Gastrocnemius medialis (tissue), 4 donors: Measurements from ENCODE around the gene C1QTNF6. TPM values are rescaled to one million over a fixed set of nuclear protein-coding genes. Genes with fewer than 3 reads are reported as not detected.

Experiments used
- ATAC-seq, 2 donors: fragments of 150-250 bp; one replicate each; pipeline ENCODE4 v1.9.1; 2016
- DNase-seq, 2 donors: peaks; one replicate each; pipeline ENCODE4 v3.0.0-alpha.2; 2019
- H3K27ac ChIP-seq, 4 donors: fragments of 200-600 bp; sonication (generic); 1 replicate in 1 of 4; 2 replicates in 3 of 4; pipeline ENCODE4 v1.5.1; 2016 to 2018; ENCODE audit warnings: mild to moderate bottlenecking in 2 of 4, moderate library complexity in 1 of 4
- H3K27me3 ChIP-seq, 3 donors: fragments of 200-600 bp; sonication (generic) in 2 of 3; 1 replicate in 1 of 3; 2 replicates in 2 of 3; pipeline versions ENCODE4 v1.5.1 to v1.6.0; 2016 to 2019; ENCODE audit warnings: mild to moderate bottlenecking in 1 of 3, moderate library complexity in 1 of 3
- H3K36me3 ChIP-seq, 2 donors: fragments of 200-600 bp; sonication (generic) in 1 of 2; one replicate each; pipeline ENCODE4 v1.5.1; 2017 to 2018
- H3K4me1 ChIP-seq, 2 donors: fragments of 200-600 bp; sonication (generic) in 1 of 2; one replicate each; pipeline ENCODE4 v1.5.1; 2016 to 2017; ENCODE audit warnings: mild to moderate bottlenecking in 2 of 2
- H3K4me3 ChIP-seq, 4 donors: fragments of 200-600 bp; sonication (generic) in 3 of 4; 1 replicate in 1 of 4; 2 replicates in 3 of 4; pipeline ENCODE4 v1.5.1; 2016 to 2019; ENCODE audit warnings: mild to moderate bottlenecking in 2 of 4
- H3K9me3 ChIP-seq, 3 donors: fragments of 200-600 bp; sonication (generic) in 2 of 3; 1 replicate in 1 of 3; 2 replicates in 2 of 3; pipeline ENCODE4 v1.5.1; 2016 to 2019
- POLR2A ChIP-seq, 2 donors: fragments of 450-650 bp; IDR thresholded peaks; one replicate each; pipeline ENCODE4 v1.6.1; 2017; ENCODE audit warnings: antibody characterized with exemption in 2 of 2, mild to moderate bottlenecking in 2 of 2, moderate library complexity in 2 of 2
- in situ Hi-C, 4 donors: fragments of 200-750 bp; cut with MboI; loops; one replicate each; pipeline versions ENCODE4 v1.15.0 to v1.8.0; 2017; ENCODE audit warnings: low sequenced_read_pairs in 4 of 4
- intact Hi-C: fragments of 100-400 bp; cut with DNase I; formaldehyde crosslinking; loops from one replicate; pipeline ENCODE4 v1.15.1; 2023; ENCODE audit warnings: low total_unique reads
- total RNA-seq, 4 donors: library from RNA; depleted of rRNA; stranded (reverse); fragments of >200 nt; gene quantifications; one replicate each; pipeline versions ENCODE4 v1.1.0 to v1.2.3, GENCODE V29; 2016
- TF ChIP-seq, protein P1 (sequence below), 5 experiments: fragments of 450-650 bp in 3 of 5; fragments of 200-600 bp in 2 of 5; sonication (generic) in 2 of 5; IDR thresholded peaks in 4 of 5; conservative IDR thresholded peaks in 1 of 5; 1 replicate in 4 of 5; 2 replicates in 1 of 5; pipeline ENCODE4 v1.5.1; 2016 to 2019; ENCODE audit warnings: antibody characterized with exemption in 5 of 5, mild to moderate bottlenecking in 3 of 5, moderate library complexity in 3 of 5

The C1QTNF6 gene
- total RNA-seq, 4 donors from 2014 or later, result 0.46 to 1.00 (median 0.84) TPM

DNA sequence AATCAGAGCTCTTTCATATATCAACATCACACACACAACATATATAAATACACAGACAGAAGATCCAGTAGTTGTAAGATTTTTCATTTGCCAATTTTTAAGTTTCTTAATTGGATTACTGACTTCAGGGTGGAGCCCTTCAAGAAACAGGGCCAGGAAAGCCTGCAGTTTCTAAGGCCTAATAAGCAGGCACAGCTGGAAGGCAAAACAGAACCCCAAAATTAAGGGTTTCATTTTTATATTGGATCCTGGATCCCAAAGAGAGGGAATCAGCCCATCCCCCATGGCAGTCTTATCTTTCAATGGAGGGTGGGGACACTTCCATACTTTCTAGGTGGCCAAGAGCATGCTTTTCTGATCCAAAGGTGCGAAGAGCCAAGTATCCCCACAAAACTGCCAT, 4.7 kb upstream of the C1QTNF6 start:
- no peak for ATAC-seq
- TF ChIP-seq, protein P1, sequence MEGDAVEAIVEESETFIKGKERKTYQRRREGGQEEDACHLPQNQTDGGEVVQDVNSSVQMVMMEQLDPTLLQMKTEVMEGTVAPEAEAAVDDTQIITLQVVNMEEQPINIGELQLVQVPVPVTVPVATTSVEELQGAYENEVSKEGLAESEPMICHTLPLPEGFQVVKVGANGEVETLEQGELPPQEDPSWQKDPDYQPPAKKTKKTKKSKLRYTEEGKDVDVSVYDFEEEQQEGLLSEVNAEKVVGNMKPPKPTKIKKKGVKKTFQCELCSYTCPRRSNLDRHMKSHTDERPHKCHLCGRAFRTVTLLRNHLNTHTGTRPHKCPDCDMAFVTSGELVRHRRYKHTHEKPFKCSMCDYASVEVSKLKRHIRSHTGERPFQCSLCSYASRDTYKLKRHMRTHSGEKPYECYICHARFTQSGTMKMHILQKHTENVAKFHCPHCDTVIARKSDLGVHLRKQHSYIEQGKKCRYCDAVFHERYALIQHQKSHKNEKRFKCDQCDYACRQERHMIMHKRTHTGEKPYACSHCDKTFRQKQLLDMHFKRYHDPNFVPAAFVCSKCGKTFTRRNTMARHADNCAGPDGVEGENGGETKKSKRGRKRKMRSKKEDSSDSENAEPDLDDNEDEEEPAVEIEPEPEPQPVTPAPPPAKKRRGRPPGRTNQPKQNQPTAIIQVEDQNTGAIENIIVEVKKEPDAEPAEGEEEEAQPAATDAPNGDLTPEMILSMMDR (IDR thresholded peaks at IDR 0.05 in 4 of 5, conservative IDR thresholded peaks at IDR 0.05 in 1 of 5), result no peak
- TF ChIP-seq POLR2A (IDR thresholded peaks at IDR 0.05), result no peak
- peaks cover 44 to 53% of the 10 kb centered on the region in 2 donors for H3K4me1 ChIP-seq
- intact Hi-C loops, result loop anchor here (10.0 kb wide), 2 partner anchors 418 to 728 kb away; partner anchors contain the start of gene IFT27
- H3K36me3 ChIP-seq, result no peaks in the 10 kb centered on the region
- no peaks in the 10 kb centered on the region for H3K9me3 ChIP-seq
- H3K27me3 ChIP-seq, result no peaks in the 10 kb centered on the region
- no peak for DNase-seq
- in situ Hi-C loops, result no loop called here
- no peak overlapping the region for H3K4me3 ChIP-seq
- peak overlapping the region in 1 of 4 donors; percentile 38 for H3K27ac ChIP-seq

DNA sequence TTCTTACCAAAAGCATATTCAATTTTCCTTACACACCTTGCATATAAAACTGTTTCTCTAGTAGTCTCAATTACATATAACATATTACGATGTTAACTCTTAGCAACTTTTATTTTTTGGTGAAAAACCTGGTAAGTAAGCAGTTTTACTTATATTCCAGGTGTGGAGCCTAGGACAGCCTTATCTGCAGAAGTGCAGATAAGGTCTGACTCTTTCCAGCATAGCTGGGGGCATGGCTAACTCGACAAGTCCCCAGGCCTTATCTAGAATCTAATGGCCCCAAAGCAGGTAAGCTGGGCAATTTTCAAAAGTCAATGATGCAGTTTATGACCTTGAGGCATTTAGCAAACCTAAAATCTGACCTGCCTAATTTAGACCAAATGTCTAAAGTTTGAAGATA, 4.2 kb upstream of the C1QTNF6 start:
- no peak overlapping the region for H3K27ac ChIP-seq
- H3K36me3 ChIP-seq, result no peaks in the 10 kb centered on the region
- H3K27me3 ChIP-seq, result no peaks in the 10 kb centered on the region
- in situ Hi-C loops (no loop called here), intact Hi-C loops (loop anchor here (10.0 kb wide), 2 partner anchors 417 to 727 kb away; partner anchors contain the start of gene IFT27)
- DNase-seq (no peak), ATAC-seq (no peak)
- H3K4me3 ChIP-seq, result no peak overlapping the region
- TF ChIP-seq POLR2A (IDR thresholded peaks at IDR 0.05), result no peak
- TF ChIP-seq, protein P1 (IDR thresholded peaks at IDR 0.05 in 4 of 5, conservative IDR thresholded peaks at IDR 0.05 in 1 of 5), result no peak
- H3K9me3 ChIP-seq, result no peaks in the 10 kb centered on the region
- H3K4me1 ChIP-seq, result peaks cover 44 to 53% of the 10 kb centered on the region in 2 donors

DNA sequence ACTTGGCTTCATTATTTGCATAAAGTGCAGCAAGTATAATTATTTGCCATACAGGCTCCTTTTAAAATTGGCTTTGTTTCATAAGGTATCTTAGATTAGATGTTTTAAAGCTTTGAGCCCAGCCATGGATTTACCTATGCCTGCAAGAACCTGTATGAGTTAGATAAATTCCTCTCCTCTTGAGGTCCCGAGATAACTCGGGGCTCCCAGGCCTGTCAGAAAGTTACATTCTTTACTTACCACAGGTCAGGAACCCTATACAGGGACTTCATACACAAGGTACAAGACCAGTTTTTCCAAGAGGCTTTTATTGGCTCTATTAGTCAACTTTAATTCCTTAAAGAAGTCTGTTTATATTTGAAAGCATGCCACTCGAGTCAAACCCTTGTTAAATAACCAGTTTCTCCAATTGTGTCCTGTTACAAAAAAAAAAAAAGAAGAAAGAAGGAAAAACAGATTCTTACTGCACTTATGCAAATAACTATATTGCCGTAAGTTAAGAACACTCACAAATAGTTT, 2.3 kb upstream of the C1QTNF6 start:
- Histone ChIP-seq H3K36me3 (no peaks in the 10 kb centered on the region), H3K27ac (no peak overlapping the region), H3K9me3 (no peaks in the 10 kb centered on the region), H3K27me3 (no peaks in the 10 kb centered on the region), H3K4me1 (peaks cover 41 to 44% of the 10 kb centered on the region in 2 donors), H3K4me3 (no peak overlapping the region)
- TF ChIP-seq POLR2A (IDR thresholded peaks at IDR 0.05), result no peak
- TF ChIP-seq, protein P1 (IDR thresholded peaks at IDR 0.05 in 4 of 5, conservative IDR thresholded peaks at IDR 0.05 in 1 of 5), result no peak
- DNase-seq (no peak), ATAC-seq (no peak)
- intact Hi-C loops (loop anchor here (10.0 kb wide), 2 partner anchors 416 to 726 kb away; partner anchors contain the start of gene IFT27), in situ Hi-C loops (no loop called here)

DNA sequence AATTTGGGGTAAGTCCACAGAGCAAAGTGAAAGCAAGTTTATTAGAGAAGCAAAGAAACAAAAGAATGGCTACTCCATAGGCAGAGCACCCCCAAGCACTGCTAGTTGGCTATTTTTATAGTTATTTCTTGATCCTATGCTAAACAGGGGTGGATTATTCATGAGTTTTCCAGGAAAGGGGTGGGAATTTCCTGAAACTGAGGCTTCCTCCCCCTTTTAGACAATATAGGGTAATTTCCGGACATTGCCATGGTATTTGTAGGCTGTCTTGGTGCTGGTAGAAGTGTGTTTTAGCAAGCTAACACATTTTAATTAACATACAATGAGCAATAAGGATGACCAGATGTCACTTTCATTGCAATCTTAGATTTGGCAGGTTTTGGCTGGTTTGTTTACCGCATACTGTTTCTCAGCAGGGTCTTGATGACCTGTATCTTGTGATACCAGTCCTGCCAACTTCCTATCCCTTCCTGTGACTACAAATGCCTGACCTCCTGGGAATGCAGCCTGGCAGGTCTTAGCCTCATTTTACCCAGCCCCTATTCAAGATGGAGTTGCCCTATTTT, 937 bp upstream of the C1QTNF6 start:
- ATAC-seq, result no peak
- no peak for DNase-seq
- Histone ChIP-seq H3K36me3 (no peaks in the 10 kb centered on the region), H3K9me3 (no peaks in the 10 kb centered on the region), H3K4me1 (peaks cover 41 to 44% of the 10 kb centered on the region in 2 donors), H3K27ac (peak overlapping the region; percentile 71 to 82 (median 76)), H3K4me3 (peak overlapping the region in 1 of 4 donors; percentile 23), H3K27me3 (no peaks in the 10 kb centered on the region)
- intact Hi-C loops, result no loop called here
- TF ChIP-seq, protein P1 (IDR thresholded peaks at IDR 0.05 in 4 of 5, conservative IDR thresholded peaks at IDR 0.05 in 1 of 5), result no peak
- no peak for TF ChIP-seq POLR2A (IDR thresholded peaks at IDR 0.05)
- in situ Hi-C loops, result no loop called here
